Stimulated activated CD8-positive, alpha-beta memory T cell treated with anti-CD3 and anti-CD28 coated beads, Interleukin-7, amount 100 ng/mL, for 4 hours (primary cell): ENCODE results near the gene DGKH.

Experiments used
- DNase-seq, 2 donors: peaks; one replicate each; pipeline ENCODE4 v3.0.0-alpha.2; 2020; ENCODE audit warnings: low read depth in 2 of 2

DGKH gene

DNA sequence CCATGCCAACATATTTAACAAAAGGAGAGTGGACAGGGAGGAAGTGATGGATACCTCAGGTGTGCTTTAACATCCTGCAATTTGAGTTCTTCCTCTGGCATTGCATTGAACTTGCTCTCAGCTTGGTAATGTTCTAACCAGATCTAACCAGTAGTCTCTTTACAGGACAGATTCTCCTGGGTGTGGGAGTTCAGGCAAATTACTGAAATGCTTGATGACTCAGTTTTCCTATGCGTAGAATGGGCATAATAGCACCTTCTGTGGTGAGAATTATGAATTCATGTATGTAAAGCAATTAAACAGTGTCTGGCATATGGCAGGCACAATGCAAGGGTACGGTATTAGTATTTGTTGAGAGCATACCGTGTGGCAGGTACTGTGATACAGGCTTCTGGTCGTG, 227.1 kb downstream of the DGKH start:
- no peak for DNase-seq

DNA sequence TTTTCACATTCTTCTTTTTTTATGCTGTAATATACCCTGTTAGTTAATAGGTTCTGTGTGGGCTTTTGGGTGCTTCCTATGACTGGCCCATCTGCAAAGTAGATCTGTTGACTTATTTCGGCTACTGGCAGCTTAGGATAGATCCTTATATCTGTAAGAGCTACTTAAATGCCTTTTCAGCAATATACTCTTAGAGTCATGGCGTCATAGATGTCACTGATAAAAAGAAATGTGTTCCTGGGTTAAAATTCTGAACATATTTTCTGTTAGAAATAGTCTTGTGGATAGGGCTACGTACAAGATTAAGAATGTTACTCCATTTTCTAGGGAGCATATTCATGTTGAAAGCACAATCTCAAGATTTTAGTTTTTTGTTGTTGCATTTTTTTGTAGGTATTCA, 228.2 kb downstream of the DGKH start:
- DNase-seq: no peak

DNA sequence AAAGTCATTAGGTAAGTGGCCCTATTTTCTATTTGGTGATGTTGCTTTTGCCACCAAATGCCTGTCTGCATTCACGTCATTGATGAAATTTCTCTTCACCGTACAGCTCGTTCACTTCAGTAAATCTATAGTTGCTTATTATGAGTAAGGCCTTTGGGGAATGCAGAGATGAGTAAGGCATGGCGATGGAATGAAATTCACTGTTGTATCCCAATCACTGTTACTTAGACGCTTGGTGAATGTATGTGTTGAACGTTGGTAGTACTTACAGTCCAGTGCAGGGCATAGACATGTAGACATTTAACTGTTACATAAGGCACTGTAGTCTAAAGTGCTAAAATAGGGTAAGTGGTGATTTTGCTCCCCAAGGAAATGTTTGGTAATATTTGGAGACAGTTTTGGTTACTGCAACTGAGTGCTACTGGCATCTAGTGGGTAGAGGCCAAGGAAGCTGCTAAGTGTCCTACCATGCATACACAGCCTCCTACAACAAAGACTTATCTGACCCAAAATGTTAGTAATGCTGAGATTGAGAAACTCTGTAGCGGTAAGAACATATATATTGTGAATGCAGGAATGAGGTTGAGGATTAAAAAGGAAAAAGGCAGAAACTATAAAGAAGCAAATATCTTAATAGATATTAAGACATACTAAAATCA, 229.3 kb downstream of the DGKH start:
- no peak for DNase-seq

GRCh38 chr13:42279080-42279479, 230.6 kb downstream of the DGKH start:
- DNase-seq: peak in 1 of 2 donors; percentile 3

DNA sequence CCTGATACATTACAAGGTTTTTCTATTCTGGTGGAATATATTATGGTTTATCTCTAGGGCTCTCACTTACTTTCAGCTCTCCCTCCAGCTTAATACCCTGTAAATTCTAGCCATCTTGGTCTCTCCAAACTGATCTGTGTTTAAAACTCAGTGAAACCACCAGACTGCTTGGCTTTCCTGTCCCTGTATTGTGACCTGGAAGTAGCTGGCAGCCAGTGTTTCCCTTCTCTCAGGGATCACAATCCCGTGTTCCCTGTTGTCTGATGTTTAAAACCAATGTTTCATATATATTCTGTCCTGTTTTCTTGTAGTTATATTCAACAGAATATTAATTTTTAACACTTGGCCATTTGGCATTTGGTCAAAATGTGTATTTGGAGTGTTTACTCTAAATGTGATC, 231.5 kb downstream of the DGKH start:
- no peak for DNase-seq

DNA sequence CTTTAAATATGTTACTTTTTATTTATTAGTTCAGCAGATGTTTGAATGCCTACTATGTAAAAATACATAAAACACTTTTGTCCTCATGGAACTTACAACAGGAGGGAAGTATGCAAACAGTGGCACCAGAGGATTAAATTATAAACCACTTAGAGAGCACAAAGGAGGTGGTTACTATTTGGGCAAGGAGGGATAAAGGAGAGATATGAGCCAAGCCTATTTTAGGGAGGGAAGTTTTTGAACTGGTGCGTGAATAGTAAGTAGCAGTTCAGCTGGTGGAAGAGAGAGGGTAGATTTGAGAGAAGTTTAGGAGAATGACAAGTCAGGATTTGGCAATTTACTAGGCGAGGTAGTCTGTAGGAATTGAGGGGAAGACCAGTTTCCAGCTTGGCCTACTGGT, 232.1 kb downstream of the DGKH start:
- DNase-seq: no peak

DNA sequence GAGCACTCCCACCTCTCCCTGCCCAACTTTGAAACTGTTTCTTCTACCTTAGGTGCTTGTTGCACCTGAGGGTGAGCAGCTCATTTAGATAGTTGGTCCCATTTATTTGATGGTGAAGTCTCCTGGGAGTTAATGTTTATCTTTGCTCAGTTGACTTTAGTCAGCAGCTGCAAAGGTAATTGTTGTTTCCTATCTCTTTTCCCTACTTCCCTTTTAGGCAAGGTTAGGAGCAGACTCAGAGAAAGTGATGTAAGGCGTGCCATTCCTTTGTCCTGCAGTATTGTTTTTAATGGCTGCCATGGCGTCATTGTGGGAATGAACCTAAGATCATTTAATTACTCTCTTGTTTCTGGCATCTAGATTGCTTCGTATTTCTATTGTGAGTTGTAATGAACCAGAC, 235.1 kb downstream of the DGKH start:
- DNase-seq: no peak

- DNase-seq: no peak
Measured at GRCh38 chr13:42284068-42284467, 235.6 kb downstream of the DGKH start.
